Measurements from ENCODE around the gene E2F7.

Gene E2F7

GRCh38 chr12:77062846-77063461 is 2.4 kb downstream of the E2F7 start:
- peak; percentile 37 for DNase-seq (ENCODE audit: low read depth)

- no peak for DNase-seq (ENCODE audit: low read depth)
Measured at GRCh38 chr12:77062396-77062795, 3.0 kb downstream of the E2F7 start.

- no peak for DNase-seq (ENCODE audit: low read depth)
Measured at GRCh38 chr12:77060883-77061240, 4.5 kb downstream of the E2F7 start.

GRCh38 chr12:77060136-77060882 is 5.1 kb downstream of the E2F7 start:
- DNase-seq (ENCODE audit: low read depth) = no peak

- DNase-seq (ENCODE audit: low read depth) = no peak
Measured at GRCh38 chr12:77058740-77059139, 6.6 kb downstream of the E2F7 start.

- peak; percentile 54 for DNase-seq (ENCODE audit: low read depth)
Measured at GRCh38 chr12:77054851-77055250, 10.5 kb downstream of the E2F7 start.

DNA sequence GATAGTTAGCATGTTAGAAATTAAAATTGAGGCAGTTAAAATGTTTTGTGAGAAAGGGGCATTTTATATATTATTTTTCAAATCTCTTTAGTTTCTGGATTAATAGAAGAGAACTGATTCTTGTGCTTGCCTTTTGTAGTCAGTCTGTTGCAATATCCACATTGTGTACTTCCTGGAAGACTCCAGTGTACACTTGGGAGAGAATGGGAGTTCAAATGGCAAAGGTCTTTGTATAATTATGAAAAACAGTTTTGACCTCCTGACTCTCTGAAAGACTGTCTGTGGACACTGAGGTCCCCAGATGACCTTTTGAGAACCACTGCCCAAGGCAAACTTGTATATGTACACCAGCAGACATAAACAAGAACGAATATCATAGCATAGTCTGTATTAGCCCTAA is 12.1 kb downstream of the E2F7 start:
- DNase-seq (ENCODE audit: low read depth) = no peak

DNA sequence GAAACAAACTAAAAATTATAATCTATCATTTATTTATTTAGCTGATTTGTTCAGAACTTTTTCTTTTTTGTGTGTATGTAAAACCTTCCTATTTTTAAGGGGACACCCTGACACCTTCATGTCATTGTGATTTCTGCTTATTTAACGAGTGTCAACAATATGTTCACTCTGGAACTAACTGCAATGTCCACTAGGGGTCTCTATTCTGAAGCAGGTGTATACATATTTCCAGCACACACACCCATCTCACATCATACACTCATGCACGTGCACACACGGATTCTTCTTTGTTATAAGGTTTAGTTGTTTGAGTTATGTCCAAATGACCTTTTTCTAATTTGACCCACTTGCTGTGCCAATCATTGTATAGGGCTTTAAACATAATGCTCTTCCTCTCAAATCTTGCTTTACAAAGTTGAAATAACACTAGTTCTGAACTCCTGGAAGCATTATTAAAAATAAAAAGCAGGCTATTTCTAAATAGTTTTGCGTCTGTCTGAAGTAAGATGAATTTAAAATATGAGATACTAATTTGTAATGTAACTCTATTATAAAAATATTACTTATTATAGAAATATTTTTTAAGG is 15.5 kb downstream of the E2F7 start:
- DNase-seq (ENCODE audit: low read depth) = peak; percentile 54

GRCh38 chr12:77047341-77048109 is 17.8 kb downstream of the E2F7 start:
- DNase-seq (ENCODE audit: low read depth) = no peak

- DNase-seq (ENCODE audit: low read depth) = no peak
Measured at GRCh38 chr12:77046468-77046867, 18.9 kb downstream of the E2F7 start.

- DNase-seq (ENCODE audit: low read depth) = no peak
Measured at GRCh38 chr12:77045183-77045582, 20.2 kb downstream of the E2F7 start.

DNA sequence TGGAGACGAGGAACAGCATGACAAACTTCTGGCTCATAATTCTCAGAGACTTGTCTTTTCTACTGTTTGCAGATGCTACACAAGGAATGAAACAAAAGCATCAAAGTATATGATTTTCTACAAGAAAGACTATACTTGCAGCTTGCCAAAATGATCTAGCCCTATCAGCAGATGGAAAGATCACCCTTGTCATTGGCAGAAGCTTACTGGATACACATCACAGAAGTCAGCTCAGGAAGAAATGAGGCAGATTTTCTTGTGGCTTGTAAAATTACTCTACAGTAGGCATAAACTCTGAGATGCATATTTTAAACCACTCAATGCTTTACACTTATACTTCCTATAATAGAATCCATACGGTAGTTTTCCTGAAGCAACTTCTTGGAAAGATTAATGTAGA is 20.6 kb downstream of the E2F7 start:
- no peak for DNase-seq (ENCODE audit: low read depth)

- no peak for DNase-seq (ENCODE audit: low read depth)
Measured at GRCh38 chr12:77042833-77043232, 22.5 kb downstream of the E2F7 start.

GRCh38 chr12:77040231-77040630 is 25.1 kb downstream of the E2F7 start:
- no peak for DNase-seq (ENCODE audit: low read depth)

- no peak for DNase-seq (ENCODE audit: low read depth)
Measured at GRCh38 chr12:77035226-77035625, 30.1 kb downstream of the E2F7 start.

DNA sequence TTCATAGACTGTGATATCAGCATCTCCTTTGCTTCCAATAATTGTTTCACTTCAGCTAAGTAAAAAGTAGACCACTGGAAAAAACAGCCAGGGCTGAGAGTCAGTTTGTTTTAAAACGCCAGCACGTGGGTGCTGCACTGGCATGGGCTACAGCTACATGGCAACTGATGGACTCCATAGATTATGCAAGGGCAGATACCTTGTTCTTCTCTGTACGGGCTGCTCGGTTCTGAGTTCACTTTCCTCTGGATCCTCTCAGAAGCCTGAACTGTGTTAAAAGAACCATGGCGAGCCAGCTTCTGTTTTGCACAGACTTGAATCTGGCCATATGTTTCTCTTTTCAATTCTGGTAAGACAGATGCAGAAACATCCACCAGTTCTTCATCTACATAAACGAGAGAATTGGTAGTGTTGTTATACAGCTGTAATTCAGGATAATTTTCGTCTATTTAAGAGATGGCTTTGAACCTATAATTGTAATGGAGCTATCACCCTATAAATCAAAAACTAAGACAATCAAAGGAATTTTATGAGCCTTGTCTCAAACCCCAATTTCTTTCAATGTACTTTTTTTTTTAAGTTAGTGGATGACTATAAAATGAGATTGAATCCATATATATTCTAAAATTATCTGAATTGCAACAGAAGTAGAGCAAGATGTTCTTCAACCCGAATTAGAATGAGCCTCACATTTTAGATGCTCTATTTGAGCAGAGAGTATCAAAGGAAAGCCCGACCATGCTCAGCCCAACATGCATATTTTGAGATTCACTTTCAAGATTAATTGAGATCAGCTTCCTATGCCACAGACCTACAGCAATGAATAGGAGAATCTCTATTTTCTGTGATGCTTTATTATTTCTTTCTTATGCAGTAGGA is 31.5 kb downstream of the E2F7 start:
- no peak for DNase-seq (ENCODE audit: low read depth)

- DNase-seq (ENCODE audit: low read depth) = no peak
Measured at GRCh38 chr12:77032406-77032805, 33.0 kb downstream of the E2F7 start.

GRCh38 chr12:77031745-77032144 is 33.6 kb downstream of the E2F7 start:
- no peak for DNase-seq (ENCODE audit: low read depth)

DNA sequence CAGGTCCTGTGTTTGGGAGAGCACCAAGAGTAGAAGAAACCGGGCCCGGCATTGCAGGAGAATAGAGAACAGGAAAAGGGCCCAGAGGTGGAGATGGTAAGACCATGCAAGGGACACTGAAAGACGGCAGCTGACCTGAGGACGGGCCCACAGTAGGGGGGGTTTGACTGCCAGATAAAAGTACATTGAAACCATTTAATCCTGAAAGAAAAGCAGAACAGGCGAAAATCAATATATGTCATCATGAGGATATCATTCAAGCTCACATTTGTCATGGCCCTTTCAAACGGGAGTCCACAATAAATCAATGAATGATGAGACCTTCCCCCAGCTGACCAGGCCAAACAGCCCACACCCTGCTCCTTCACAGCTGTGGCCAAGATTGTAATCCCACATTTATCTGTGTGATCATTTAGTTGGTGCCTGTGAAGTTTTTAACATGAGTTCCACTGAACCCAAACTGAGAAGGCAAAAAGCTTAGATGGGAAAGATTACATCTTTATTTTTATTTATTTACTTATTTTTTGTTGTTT is 39.5 kb downstream of the E2F7 start:
- no peak for DNase-seq (ENCODE audit: low read depth)

DNA sequence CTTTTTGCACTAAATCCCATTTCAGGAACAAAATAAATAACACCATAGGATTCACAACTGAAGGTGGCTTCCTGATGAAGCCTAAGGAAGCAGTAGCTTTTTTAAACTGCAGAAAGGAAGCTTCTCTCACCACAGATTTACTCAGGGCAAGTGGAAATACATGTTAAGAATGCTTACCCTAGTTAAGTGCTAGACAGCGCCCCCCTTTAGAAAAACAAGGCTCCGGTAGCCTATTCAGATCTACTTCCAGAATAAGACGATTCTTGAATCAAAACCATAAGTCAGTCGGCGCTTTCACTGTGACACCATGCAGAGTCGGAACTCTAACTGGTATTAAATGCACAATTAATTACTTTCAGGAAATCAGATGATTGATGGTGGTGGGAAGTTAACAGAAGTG is 41.9 kb downstream of the E2F7 start:
- no peak for DNase-seq (ENCODE audit: low read depth)

GRCh38 chr12:77019920-77020319 is 45.4 kb downstream of the E2F7 start:
- DNase-seq (ENCODE audit: low read depth) = no peak

DNA sequence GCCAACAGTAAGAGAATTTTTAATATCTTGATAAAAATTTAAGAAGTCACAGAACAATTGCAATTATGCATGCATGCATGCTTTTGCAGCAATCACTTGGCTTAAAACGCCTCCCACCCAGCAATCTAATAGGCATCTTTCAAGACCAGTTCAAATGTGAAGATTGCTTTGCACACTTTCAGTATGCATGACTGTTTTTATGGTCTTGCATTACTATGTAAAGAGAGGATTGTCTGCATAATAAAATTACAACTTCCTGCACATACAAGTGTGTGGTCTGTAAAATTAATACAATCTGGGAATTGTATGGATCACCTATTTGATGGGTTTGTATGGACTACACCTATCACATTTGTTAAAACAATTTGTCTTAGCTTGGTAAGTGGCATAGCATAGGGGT is 48.8 kb downstream of the E2F7 start:
- DNase-seq (ENCODE audit: low read depth) = no peak
